ENCODE data around the gene UBXN10. TPM values are rescaled to one million over a fixed set of nuclear protein-coding genes. Genes with fewer than 3 reads are reported as not detected.

Gene UBXN10
- total RNA-seq, 4 donors from 2014 or later = 1.2 to 11.3 (median 3.3) TPM

DNA sequence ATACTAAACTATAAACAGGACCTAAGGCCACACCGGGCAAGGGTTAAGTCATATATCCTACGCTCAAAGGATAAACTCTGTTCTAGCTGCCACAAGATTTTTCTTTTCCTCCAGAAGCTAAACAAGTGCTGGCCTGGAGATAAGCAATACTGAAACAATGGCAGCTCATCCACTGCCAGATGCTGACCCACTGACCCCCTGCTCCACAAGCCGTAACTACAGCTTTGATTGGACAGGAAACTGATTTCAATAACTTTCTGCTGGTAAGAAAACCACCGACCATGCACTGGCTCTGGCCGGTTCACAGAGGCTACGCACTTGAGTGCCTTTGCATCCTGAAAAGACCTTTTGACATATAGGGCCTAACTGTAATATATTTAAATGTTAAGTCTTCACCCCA lies 51.8 kb downstream of the UBXN10 start:
- Histone ChIP-seq H3K27me3 (peaks cover 0 to 10% of the 10 kb centered on the region in 2 donors), H3K36me3 (no peaks in the 10 kb centered on the region), H3K9me3 (no peaks in the 10 kb centered on the region), H3K27ac (no peak overlapping the region), H3K4me3 (no peak overlapping the region), H3K4me1 (no peaks in the 10 kb centered on the region)
- DNase-seq = no peak
- TF ChIP-seq, protein P1, sequence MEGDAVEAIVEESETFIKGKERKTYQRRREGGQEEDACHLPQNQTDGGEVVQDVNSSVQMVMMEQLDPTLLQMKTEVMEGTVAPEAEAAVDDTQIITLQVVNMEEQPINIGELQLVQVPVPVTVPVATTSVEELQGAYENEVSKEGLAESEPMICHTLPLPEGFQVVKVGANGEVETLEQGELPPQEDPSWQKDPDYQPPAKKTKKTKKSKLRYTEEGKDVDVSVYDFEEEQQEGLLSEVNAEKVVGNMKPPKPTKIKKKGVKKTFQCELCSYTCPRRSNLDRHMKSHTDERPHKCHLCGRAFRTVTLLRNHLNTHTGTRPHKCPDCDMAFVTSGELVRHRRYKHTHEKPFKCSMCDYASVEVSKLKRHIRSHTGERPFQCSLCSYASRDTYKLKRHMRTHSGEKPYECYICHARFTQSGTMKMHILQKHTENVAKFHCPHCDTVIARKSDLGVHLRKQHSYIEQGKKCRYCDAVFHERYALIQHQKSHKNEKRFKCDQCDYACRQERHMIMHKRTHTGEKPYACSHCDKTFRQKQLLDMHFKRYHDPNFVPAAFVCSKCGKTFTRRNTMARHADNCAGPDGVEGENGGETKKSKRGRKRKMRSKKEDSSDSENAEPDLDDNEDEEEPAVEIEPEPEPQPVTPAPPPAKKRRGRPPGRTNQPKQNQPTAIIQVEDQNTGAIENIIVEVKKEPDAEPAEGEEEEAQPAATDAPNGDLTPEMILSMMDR (IDR thresholded peaks at IDR 0.05) = no peak
- no peak for TF ChIP-seq POLR2A (IDR thresholded peaks at IDR 0.05)
- intact Hi-C loops (cut with DNase I; ENCODE audit: low total_unique reads) = no loop called here

DNA sequence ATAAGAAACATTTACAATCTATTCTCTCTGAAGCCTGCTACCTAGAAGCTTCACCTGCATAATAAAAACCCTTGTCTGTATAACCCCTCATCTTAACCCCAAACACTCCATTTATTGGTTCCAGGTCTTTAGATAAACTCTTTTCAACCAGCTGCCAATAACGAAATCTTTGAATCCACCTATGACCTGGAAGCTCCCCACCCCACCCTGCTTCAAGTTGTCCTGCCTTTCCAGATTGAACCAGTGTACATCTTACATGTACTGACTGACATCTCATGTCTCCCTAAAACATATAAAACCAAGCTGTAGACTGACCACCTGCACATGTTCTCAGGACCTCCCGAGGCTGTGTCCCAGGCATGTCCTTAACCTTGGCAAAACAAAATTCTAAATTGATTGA lies 54.1 kb downstream of the UBXN10 start:
- H3K9me3 ChIP-seq = no peaks in the 10 kb centered on the region
- no peaks in the 10 kb centered on the region for H3K36me3 ChIP-seq
- H3K27me3 ChIP-seq = peaks cover 0 to 3% of the 10 kb centered on the region in 2 donors
- H3K4me3 ChIP-seq = no peak overlapping the region
- H3K27ac ChIP-seq = no peak overlapping the region
- TF ChIP-seq POLR2A (IDR thresholded peaks at IDR 0.05) = no peak
- TF ChIP-seq, protein P1 (IDR thresholded peaks at IDR 0.05) = no peak
- intact Hi-C loops (cut with DNase I; ENCODE audit: low total_unique reads) = no loop called here
- H3K4me1 ChIP-seq = no peaks in the 10 kb centered on the region
- no peak for DNase-seq

DNA sequence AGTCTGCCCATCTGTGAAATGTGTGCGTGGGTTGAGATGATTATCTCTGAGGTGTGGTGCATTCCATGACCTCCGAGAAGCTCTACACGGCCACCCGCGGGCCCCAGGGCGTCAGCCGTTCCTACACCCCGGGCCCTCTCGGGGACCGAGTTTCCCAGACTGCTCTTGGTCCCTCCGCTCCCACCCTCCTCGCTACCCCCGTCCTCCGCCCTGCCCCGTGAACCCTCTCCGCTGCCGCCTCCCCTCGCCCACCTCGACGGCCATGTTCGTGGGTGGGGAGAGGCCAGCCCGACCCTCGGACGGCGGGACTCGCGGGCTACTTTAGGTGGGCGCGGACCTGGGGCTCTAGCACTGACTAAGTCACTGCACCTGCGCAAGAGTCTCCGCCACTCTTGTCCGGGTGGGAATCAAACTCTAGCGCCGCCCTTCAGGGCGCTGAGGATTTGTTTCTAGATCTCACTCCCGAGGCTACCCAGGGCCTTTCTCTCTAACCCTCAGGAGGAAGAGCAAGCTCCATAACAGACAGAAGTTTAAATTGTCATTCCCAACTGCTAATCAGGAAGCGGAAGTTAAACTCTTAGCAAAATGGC lies 57.1 kb downstream of the UBXN10 start:
- DNase-seq = no peak
- intact Hi-C loops (cut with DNase I; ENCODE audit: low total_unique reads) = no loop called here
- Histone ChIP-seq H3K4me3 (no peak overlapping the region), H3K27ac (no peak overlapping the region), H3K9me3 (no peaks in the 10 kb centered on the region), H3K27me3 (peaks cover 0 to 3% of the 10 kb centered on the region in 2 donors), H3K4me1 (no peaks in the 10 kb centered on the region), H3K36me3 (no peaks in the 10 kb centered on the region)
- no peak for TF ChIP-seq POLR2A (IDR thresholded peaks at IDR 0.05)
- TF ChIP-seq, protein P1 (IDR thresholded peaks at IDR 0.05) = no peak

Other genes starting within 250 kb of the UBXN10 start
- gene PLA2G2A, start 206.5 kb upstream of the UBXN10 start, total RNA-seq = 10 to 100 TPM in 1 of 4 donors, 1 to 10 TPM in 1, not detected in 2; 2.7 to 47.6 TPM
- 1 to 10 TPM in 1 of 4 donors, not detected in 3; 3.1 TPM for gene PLA2G5, start 115.9 kb upstream of the UBXN10 start, total RNA-seq
- gene PLA2G2D, start 66.6 kb upstream of the UBXN10 start, total RNA-seq = not detected
- under 1 TPM in 1 of 4 donors, not detected in 3; 0.07 TPM for gene PLA2G2F, start 46.8 kb upstream of the UBXN10 start, total RNA-seq
- gene PLA2G2C, start 422 bp downstream of the UBXN10 start, total RNA-seq = not detected
- gene VWA5B1, start 104.8 kb downstream of the UBXN10 start, total RNA-seq = under 1 TPM in 1 of 4 donors, not detected in 3; 0.69 TPM

Measured in uterus (tissue), 4 donors.